NCI-H2227 treated with DMSO at 0.1 percent for 48 hours (cell line): ENCODE results near the gene GAS2L1.

ENCODE experiments used
- DNase-seq: peaks from one replicate; lab custom pipeline; 2025; lab: John Stamatoyannopoulos, UW

Gene GAS2L1

DNA sequence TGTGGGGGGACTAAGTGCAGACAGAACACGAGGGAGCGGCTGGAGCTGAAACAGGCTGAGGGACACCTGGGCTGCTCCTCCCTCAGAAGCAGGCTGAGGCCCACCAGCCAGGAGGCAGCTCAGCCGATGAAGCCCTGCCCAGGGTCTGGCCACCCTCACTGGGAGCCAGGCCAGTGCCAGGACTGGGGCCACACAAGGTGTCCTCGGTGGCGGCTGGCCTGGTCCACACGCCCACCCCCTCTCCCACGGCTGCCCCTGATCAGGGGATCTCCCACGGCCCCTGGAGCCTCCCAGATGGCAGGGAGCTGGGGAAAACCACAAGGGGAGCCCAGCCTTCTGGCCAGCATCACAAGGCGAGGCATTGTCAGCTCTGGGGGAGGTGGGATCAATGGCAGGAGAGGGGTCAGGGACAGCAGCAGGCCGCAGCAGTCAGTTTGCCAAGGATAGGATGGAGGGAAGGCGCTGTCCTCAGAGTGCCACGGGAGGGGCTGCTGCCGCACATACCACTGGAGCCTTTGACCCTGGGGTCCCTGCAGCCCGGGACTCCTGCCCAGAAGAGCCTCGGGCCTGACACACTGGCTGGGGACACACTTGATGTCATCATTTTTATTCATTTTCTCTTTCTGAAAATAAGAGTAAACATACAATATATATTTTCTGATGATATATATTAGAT, 20.8 kb downstream of the GAS2L1 start:
- no peak for DNase-seq

- no peak for DNase-seq
These were observed 21.6 kb downstream of the GAS2L1 start for GRCh38 chr22:29328055-29328454.

DNA sequence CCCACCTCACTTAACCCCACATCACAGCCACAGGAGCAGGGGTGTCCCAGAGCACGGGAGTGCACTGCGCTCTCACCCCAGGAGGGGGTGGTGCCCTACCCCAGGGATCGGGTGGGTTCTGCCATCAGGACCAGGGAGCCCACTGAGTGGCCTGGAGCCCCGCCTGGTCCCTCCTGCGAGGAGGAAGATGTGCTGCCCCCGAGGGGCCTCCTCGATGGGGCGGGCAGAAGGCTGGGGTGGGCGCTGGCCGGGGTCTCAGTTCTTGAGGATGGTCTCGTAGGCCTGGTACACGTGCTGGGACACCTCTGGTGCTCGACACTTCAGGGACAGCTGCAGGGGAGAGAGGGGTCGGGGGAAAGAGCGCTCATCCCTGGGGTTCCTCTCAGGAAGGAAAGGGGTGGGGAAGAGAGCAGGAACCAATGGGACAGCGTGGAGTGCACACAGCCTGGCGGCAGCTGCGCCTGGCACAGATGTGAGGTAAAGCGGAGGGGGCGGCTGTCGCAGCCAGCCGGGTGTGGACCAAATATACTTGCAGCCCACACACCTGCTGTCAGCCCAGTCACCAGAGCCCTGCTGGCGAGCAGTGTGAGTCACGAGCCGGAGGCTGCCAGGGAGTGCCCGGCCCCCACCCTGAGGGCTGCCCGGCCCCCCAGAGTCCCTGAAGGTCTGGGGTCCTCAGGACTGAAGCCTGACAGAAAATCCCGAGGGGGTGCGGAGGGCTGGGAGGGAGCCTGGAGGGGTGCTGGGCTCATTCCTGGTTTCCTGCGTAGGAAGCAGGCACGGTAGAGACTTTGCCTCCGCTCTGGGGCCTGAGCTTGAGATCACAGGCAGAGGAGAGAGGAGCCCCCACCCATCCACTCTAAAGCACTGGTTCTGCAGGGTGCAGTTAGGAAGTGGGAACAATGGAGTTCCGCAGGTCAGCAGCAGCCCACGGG, 22.4 kb downstream of the GAS2L1 start:
- no peak for DNase-seq

DNA sequence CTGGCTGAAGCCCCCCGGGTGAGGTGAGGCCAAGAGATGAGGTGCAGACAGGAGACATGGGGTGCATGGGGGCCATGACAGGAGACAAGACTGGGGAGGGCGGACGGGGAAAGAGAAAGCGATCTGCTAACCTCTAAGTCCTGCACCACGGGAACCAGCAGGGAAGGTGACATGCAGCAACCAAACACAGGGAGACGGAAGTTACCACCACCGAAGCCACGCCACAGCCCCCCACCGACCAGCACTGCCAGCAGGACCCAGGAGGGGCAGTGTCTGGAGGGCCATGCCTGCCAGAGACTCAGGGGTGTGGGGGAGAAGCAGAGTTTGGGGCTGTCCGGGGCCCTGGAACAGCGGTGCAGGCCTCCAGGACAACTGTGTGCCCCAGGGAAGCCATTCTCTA, 23.1 kb downstream of the GAS2L1 start:
- DNase-seq, result no peak

- DNase-seq, result no peak
These were observed 23.8 kb downstream of the GAS2L1 start for GRCh38 chr22:29330291-29330690.

DNA sequence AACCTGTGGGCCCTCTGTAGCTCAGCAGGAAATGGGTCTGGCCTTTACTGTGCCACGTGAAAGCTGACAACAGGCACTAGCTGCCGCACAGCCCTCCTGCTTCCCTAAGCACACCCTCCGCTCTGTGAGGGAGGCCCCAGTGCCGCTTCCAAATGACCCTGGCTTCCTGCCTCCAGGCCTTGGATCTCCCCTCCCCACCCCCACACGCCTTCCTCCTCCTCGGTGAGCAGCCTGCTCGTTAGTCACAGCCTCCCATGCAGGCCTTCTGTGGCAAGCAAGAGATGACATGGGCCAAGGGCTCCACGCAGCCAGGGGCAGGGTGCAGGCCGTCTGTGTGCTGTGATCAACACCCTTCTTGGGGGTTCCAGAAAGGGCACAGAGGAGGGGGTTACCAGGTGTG, 24.3 kb downstream of the GAS2L1 start:
- no peak for DNase-seq

GRCh38 chr22:29331213-29331612, 24.8 kb downstream of the GAS2L1 start:
- no peak for DNase-seq

DNA sequence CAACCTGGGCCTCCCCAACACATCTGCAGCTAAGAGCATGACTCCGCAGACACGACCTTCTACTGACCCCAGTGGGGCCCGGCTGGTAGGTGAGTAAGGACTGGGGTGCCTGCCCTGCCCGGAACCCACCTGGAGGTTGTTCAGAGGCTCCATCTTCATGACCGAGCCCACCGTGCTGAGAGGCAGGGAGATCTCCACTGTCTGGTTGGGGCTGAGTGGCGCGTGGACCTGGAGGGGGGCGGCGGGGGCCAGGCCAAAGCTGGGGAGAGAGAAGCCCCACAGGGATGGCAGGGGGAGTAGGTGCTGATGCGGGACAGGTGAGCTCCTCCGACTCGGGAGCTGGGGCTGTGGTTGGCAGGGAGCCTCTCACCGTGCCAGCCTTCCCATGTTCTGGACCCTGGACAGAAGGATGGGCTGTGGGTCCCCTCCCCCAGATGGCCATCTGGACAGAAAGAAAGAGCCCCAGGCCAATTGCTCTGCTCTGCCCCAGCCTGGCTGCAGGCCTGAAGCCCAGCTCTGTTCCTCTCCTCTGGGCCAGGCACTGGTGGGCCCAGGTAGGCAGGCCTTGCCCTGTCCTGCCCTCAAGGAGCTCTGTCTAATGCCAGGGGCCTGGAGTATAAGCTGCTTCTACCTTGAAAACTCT, 25.3 kb downstream of the GAS2L1 start:
- no peak for DNase-seq

DNA sequence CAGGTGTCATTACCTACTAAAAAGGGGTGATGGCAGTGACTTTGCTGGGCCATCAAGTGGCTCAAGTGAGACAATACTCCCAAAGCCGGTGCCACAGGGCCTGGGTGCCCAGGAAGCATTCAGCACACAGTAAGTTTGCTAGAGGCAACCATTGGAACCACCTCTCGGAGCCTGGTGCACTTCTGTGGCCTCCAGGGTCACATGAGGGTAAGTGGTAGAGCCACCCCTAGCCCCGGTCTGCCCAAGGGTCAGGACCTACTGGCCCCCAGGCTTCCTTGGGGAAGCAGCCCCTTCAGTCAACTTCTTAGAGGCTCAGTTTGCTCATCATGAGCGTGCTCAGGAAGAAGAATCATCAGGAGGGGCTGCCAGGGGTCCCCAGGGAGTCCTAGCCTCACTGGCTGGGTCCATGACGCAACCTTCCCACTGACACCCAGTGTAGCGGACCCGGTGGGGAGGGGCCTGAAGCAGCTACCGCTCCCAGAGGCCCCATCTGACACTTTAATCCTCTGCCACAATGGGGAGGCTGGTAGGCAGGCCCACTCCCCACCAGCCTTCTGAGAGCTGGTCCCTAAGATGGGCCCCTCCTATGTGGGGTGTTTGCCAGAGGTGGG, 26.5 kb downstream of the GAS2L1 start:
- no peak for DNase-seq

GRCh38 chr22:29334148-29334547, 27.7 kb downstream of the GAS2L1 start:
- DNase-seq, result no peak

- DNase-seq, result no peak
These were observed 28.4 kb downstream of the GAS2L1 start for GRCh38 chr22:29334696-29335344.

GRCh38 chr22:29335656-29336055, 29.2 kb downstream of the GAS2L1 start:
- DNase-seq, result no peak

GRCh38 chr22:29336751-29337490, 30.5 kb downstream of the GAS2L1 start:
- DNase-seq, result no peak

GRCh38 chr22:29337631-29338284, 31.3 kb downstream of the GAS2L1 start:
- DNase-seq, result no peak

DNA sequence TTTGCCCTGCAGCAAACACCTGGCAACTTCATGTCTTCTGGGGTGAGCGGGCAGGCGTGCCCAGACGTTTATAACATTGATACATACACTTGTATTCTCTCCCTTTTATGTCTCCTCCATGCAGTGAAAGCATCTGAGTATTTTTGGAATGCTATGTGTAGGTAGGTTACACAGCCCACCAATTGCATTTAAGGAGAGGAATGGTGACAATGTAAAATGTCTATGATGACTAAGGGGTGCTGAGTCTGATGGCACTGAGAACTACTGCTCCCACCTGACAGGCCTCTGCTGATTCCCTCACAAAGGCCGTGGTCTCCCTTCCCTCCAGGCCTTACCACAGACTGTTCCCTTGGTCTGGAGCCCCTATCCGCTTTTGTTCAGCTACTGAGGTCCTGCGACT, 31.9 kb downstream of the GAS2L1 start:
- no peak for DNase-seq

- no peak for DNase-seq
These were observed 33.2 kb downstream of the GAS2L1 start for GRCh38 chr22:29339381-29340235.

DNA sequence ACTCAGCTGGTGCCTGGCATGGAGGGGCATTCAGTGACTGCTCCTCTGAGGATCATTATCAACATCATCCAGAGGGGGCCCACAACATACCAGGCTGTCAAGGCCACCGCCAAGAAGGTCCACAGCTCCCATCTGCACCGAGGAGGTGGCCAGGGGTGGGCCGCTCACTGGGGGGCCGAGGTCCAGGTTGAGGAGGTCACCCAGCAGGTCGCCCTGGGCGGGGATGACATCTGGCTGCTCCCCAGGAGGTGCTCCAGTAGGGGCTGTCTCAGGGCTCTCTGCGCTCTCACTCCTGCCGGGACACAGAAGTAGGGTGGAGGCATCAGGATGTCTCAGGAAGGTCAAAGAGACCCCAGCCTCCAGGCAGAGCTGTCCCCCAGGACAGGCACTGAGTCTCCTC, 34.1 kb downstream of the GAS2L1 start:
- DNase-seq, result no peak

- no peak for DNase-seq
These were observed 34.8 kb downstream of the GAS2L1 start for GRCh38 chr22:29341056-29341848.

DNA sequence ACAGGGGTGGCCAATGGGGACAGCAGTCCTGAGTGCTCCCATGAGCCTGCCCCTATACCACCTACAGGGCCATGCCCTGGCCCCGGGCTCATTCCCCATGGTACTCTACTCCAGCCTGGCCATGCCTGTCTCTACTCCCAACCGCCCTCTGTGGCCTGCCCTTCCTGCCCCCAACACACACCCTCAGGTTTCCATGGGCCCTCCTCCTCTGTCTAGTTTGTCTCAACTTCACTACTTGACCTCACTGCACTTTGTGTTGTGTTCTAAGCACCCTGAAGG, 35.3 kb downstream of the GAS2L1 start:
- DNase-seq, result no peak
